Chondrocyte (in vitro differentiated cells): ENCODE data around the gene KCNQ5. TPM values are rescaled to one million over a fixed set of nuclear protein-coding genes. Genes with fewer than 3 reads are reported as not detected.

Experiments
- DNase-seq: peaks from one replicate; pipeline ENCODE4 v3.0.0; 2021; ENCODE audit warnings: mixed read lengths, low spot score
- H3K27ac Mint-ChIP-seq: one replicate; pipeline ENCODE4 v1.8.0; 2021; ENCODE audit warnings: mild to moderate bottlenecking, moderate library complexity, mixed read lengths; ENCODE audit not compliant: unreplicated experiment
- H3K27me3 Mint-ChIP-seq: 2 replicates; pipeline ENCODE4 v1.8.0; 2021; ENCODE audit warnings: low read depth, mixed read lengths
- H3K36me3 Mint-ChIP-seq: 2 replicates; pipeline ENCODE4 v1.8.0; 2021; ENCODE audit warnings: low read depth, mixed read lengths
- H3K4me1 Mint-ChIP-seq: 2 replicates; pipeline ENCODE4 v1.8.0; 2021; ENCODE audit warnings: low read depth, mild to moderate bottlenecking, mixed read lengths
- H3K4me3 Mint-ChIP-seq: one replicate; pipeline ENCODE4 v1.8.0; 2021; ENCODE audit warnings: mild to moderate bottlenecking, moderate library complexity, mixed read lengths; ENCODE audit not compliant: unreplicated experiment
- H3K9me3 Mint-ChIP-seq: 2 replicates; pipeline ENCODE4 v1.8.0; 2021; ENCODE audit warnings: low read depth, mixed read lengths
- total RNA-seq: library from RNA; stranded (reverse); gene quantifications from 3 replicates; pipeline ENCODE4 v1.2.1, GENCODE V29; 2021
- TF ChIP-seq, protein P1 (sequence below): fragments of 200-600 bp; sonication (generic); IDR thresholded peaks from 2 replicates; pipeline ENCODE4 v1.5.0; 2021; ENCODE audit warnings: antibody characterized with exemption, mild to moderate bottlenecking, moderate library complexity

KCNQ5 gene
- total RNA-seq, 1 donor from 2014 or later, result 4.1 TPM

- H3K27ac Mint-ChIP-seq, result no peak overlapping the region
- H3K9me3 Mint-ChIP-seq, result peaks cover 4% of the 10 kb centered on the region
- no peak overlapping the region for H3K4me3 Mint-ChIP-seq
- TF ChIP-seq, protein P1, sequence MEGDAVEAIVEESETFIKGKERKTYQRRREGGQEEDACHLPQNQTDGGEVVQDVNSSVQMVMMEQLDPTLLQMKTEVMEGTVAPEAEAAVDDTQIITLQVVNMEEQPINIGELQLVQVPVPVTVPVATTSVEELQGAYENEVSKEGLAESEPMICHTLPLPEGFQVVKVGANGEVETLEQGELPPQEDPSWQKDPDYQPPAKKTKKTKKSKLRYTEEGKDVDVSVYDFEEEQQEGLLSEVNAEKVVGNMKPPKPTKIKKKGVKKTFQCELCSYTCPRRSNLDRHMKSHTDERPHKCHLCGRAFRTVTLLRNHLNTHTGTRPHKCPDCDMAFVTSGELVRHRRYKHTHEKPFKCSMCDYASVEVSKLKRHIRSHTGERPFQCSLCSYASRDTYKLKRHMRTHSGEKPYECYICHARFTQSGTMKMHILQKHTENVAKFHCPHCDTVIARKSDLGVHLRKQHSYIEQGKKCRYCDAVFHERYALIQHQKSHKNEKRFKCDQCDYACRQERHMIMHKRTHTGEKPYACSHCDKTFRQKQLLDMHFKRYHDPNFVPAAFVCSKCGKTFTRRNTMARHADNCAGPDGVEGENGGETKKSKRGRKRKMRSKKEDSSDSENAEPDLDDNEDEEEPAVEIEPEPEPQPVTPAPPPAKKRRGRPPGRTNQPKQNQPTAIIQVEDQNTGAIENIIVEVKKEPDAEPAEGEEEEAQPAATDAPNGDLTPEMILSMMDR, result no peak
- no peaks in the 10 kb centered on the region for H3K27me3 Mint-ChIP-seq
- H3K36me3 Mint-ChIP-seq, result peaks cover 3% of the 10 kb centered on the region
- no peak for DNase-seq
- peaks cover 3% of the 10 kb centered on the region for H3K4me1 Mint-ChIP-seq
Measured at GRCh38 chr6:72820153-72820552, 198.3 kb downstream of the KCNQ5 start.

DNA sequence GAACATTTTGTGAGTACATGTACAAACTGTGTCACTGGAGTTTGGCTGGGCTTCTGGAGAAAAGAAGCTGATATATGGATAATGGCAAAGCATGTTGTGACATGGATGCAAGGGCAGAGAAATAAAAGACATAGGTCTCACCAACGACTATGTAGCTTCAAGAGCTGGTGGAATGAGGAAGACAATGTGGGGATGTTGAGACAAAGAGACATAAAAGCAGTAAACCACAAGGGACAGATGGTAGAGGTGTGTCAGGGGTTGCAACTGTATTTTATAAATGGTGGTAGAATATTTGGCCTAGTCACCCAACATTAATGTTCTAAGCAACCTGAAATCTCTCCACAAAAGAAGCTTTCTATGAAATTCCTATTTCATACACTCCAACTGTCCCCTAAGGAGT lies 199.0 kb downstream of the KCNQ5 start:
- Mint-ChIP-seq H3K36me3 (peaks cover 3% of the 10 kb centered on the region), H3K27ac (no peak overlapping the region), H3K4me3 (no peak overlapping the region), H3K9me3 (peaks cover 7% of the 10 kb centered on the region), H3K4me1 (peaks cover 7% of the 10 kb centered on the region), H3K27me3 (no peaks in the 10 kb centered on the region)
- TF ChIP-seq, protein P1, result no peak
- DNase-seq, result no peak

DNA sequence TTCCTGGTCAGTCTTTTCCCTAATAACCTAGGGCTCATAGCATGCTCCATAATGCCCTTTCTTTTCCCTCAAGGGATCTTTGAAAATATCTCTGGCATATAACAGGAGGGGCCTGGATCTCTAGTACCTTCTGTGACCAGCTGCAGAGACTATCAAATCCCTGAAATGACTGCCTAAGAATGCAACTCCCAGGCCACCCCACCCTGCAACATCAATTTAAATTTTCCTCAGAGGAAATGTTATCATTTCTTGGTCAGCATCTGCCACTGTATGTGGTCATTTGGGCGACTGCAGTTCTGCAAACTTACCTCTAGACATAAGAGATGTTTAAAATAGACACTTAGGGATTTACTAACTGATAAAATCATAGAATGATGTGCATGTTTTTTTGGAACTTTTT lies 200.2 kb downstream of the KCNQ5 start:
- Mint-ChIP-seq H3K27ac (no peak overlapping the region), H3K9me3 (peaks cover 9% of the 10 kb centered on the region), H3K36me3 (peaks cover 3% of the 10 kb centered on the region), H3K4me1 (peaks cover 9% of the 10 kb centered on the region), H3K4me3 (no peak overlapping the region), H3K27me3 (no peaks in the 10 kb centered on the region)
- DNase-seq, result no peak
- TF ChIP-seq, protein P1, result no peak

- H3K36me3 Mint-ChIP-seq, result peaks cover 3% of the 10 kb centered on the region
- DNase-seq, result no peak
- H3K4me3 Mint-ChIP-seq, result no peak overlapping the region
- peaks cover 9% of the 10 kb centered on the region for H3K4me1 Mint-ChIP-seq
- TF ChIP-seq, protein P1, result no peak
- H3K27me3 Mint-ChIP-seq, result no peaks in the 10 kb centered on the region
- no peak overlapping the region for H3K27ac Mint-ChIP-seq
- H3K9me3 Mint-ChIP-seq, result peaks cover 10% of the 10 kb centered on the region
Measured at GRCh38 chr6:72822691-72823090, 200.8 kb downstream of the KCNQ5 start.

GRCh38 chr6:72824833-72825232 lies 203.0 kb downstream of the KCNQ5 start:
- TF ChIP-seq, protein P1, result no peak
- H3K36me3 Mint-ChIP-seq, result peaks cover 3% of the 10 kb centered on the region
- H3K4me1 Mint-ChIP-seq, result peaks cover 9% of the 10 kb centered on the region
- no peak for DNase-seq
- H3K9me3 Mint-ChIP-seq, result peaks cover 14% of the 10 kb centered on the region
- H3K4me3 Mint-ChIP-seq, result no peak overlapping the region
- H3K27me3 Mint-ChIP-seq, result no peaks in the 10 kb centered on the region
- H3K27ac Mint-ChIP-seq, result no peak overlapping the region
